Keratinocyte (primary cell): ENCODE measurements around the gene MZB1. TPM values are rescaled to one million over a fixed set of nuclear protein-coding genes. Genes with fewer than 3 reads are reported as not detected.
A peak's percentile ranks its signal among the peaks of the same experiment; 100 is the strongest.

ENCODE experiments used
- DNase-seq: peaks from one replicate; pipeline ENCODE4 v3.0.0-alpha.2; 2011; ENCODE audit warnings: low read depth, missing footprints, low spot score
- FAIRE-seq: peaks from 2 replicates; lab custom pipeline; 2011; peaks lifted over from hg19 to GRCh38; lab: Jason Lieb, UNC
- H2AFZ ChIP-seq: 2 replicates; pipeline ENCODE4 v1.6.0; 2012; ENCODE audit warnings: low read length, control low read depth, inconsistent platforms; ENCODE audit not compliant: control insufficient read depth
- H3K27ac ChIP-seq: 2 replicates; pipeline ENCODE4 v1.5.1; 2011; ENCODE audit warnings: low read length; ENCODE audit not compliant: control insufficient read depth, insufficient read depth
- H3K27me3 ChIP-seq: 3 replicates; pipeline ENCODE4 v1.6.0; 2011; ENCODE audit warnings: low read length; ENCODE audit not compliant: control insufficient read depth, insufficient read depth; ENCODE audit errors: extremely low read depth
- H3K36me3 ChIP-seq, 2 experiments: 2 replicates in 1 of 2; 3 replicates in 1 of 2; pipeline ENCODE4 v1.5.1; 2011; ENCODE audit warnings: low read length in 2 of 2, mild to moderate bottlenecking in 1 of 2; ENCODE audit not compliant: control insufficient read depth in 2 of 2, insufficient read depth in 2 of 2; ENCODE audit errors: extremely low read depth in 1 of 2
- H3K4me1 ChIP-seq: 3 replicates; pipeline ENCODE4 v1.5.1; 2011; ENCODE audit warnings: low read length; ENCODE audit not compliant: control insufficient read depth, insufficient read depth; ENCODE audit errors: extremely low read depth
- H3K4me2 ChIP-seq: 3 replicates; pipeline ENCODE4 v1.6.0; 2011; ENCODE audit warnings: low read depth, low read length; ENCODE audit not compliant: control insufficient read depth, insufficient read depth; ENCODE audit errors: extremely low read depth
- H3K4me3 ChIP-seq, 3 experiments: fragments of 200-600 bp in 1 of 3; sonication (generic) in 1 of 3; 2 replicates in 2 of 3; 3 replicates in 1 of 3; pipeline ENCODE4 v1.5.1; 2011 to 2016; ENCODE audit warnings: low read length in 3 of 3, mild to moderate bottlenecking in 3 of 3, control low read depth in 2 of 3, inconsistent platforms in 1 of 3, low read depth in 1 of 3, mixed read lengths in 1 of 3, mixed run types in 1 of 3, moderate library complexity in 1 of 3; ENCODE audit not compliant: control insufficient read depth in 2 of 3, insufficient read depth in 2 of 3; ENCODE audit errors: extremely low read depth in 1 of 3
- H3K79me2 ChIP-seq: 2 replicates; pipeline ENCODE4 v1.6.0; 2012; ENCODE audit warnings: low read length; ENCODE audit not compliant: control insufficient read depth, insufficient read depth
- H3K9ac ChIP-seq: 3 replicates; pipeline ENCODE4 v1.6.0; 2011; ENCODE audit warnings: low read length; ENCODE audit not compliant: control insufficient read depth, insufficient read depth; ENCODE audit errors: extremely low read depth
- H3K9me1 ChIP-seq: 3 replicates; pipeline ENCODE4 v1.6.0; 2011; ENCODE audit warnings: low read length; ENCODE audit not compliant: control insufficient read depth, insufficient read depth; ENCODE audit errors: extremely low read depth
- H3K9me3 ChIP-seq: 2 replicates; pipeline ENCODE4 v1.5.1; 2012; ENCODE audit warnings: low read depth, low read length; ENCODE audit not compliant: control insufficient read depth
- H4K20me1 ChIP-seq: 3 replicates; pipeline ENCODE4 v1.6.0; 2011; ENCODE audit warnings: low read length; ENCODE audit not compliant: control insufficient read depth, insufficient read depth; ENCODE audit errors: extremely low read depth
- CTCF ChIP-seq, 3 experiments: IDR thresholded peaks in 1 of 3; conservative IDR thresholded peaks in 1 of 3; optimal IDR thresholded peaks in 1 of 3; 2 replicates in 2 of 3; 3 replicates in 1 of 3; pipeline versions ENCODE3 to v1.5.1; 2011; ENCODE audit warnings: low read length in 3 of 3, mild to moderate bottlenecking in 3 of 3, moderate library complexity in 2 of 3, control low read depth in 1 of 3, inconsistent platforms in 1 of 3; ENCODE audit not compliant: insufficient read depth in 2 of 3; ENCODE audit errors: extremely low read depth in 1 of 3
- EZH2 ChIP-seq: IDR thresholded peaks from one replicate; pipeline ENCODE4 v1.6.1; 2012; ENCODE audit warnings: inconsistent platforms, mild to moderate bottlenecking, low read length, moderate library complexity
- dilution Hi-C: fragments of 300-500 bp; cut with MboI; formaldehyde crosslinking; loops from one replicate; pipeline ENCODE4 v1.7.0; 2020; ENCODE audit warnings: low sequenced_read_pairs; ENCODE audit not compliant: extremely low pct_ligation_motif_present
- polyA plus RNA-seq, 5 experiments: library from polyadenylated mRNA; depleted of rRNA in 3 of 5; stranded (reverse) in 3 of 5; stranded (forward) in 1 of 5; unstranded in 1 of 5; fragments of >200 nt; gene quantifications; 1 replicate in 1 of 5; 2 replicates in 3 of 5; 3 replicates in 1 of 5; pipeline versions ENCODE4 v1.2.1 to v1.2.3, GENCODE V29; 2011 to 2012; ENCODE audit warnings: missing spikeins in 2 of 5, low read depth in 1 of 5, low replicate concordance in 1 of 5

The MZB1 gene
- polyA plus RNA-seq, 1 donor (not counting 4 experiments of a cell fraction or from before 2014, with no cell fraction given): not detected

- dilution Hi-C loops: no loop called here
- DNase-seq: no peak
These were observed 4.4 kb downstream of the MZB1 start for GRCh38 chr5:139385061-139386049.

GRCh38 chr5:139384591-139385051 lies 5.1 kb downstream of the MZB1 start:
- FAIRE-seq (no peak), DNase-seq (no peak)
- H4K20me1 ChIP-seq: no peaks in the 10 kb centered on the region
- no peak overlapping the region for H3K27ac ChIP-seq
- peak overlapping the region; percentile 15 for H2AFZ ChIP-seq
- no peak for TF ChIP-seq CTCF (optimal IDR thresholded peaks at IDR 0.05 in 1 of 3, IDR thresholded peaks at IDR 0.05 in 1 of 3, conservative IDR thresholded peaks at IDR 0.05 in 1 of 3; ENCODE audit: extremely low read depth in 1 of 3, insufficient read depth in 2 of 3, low read length in 3 of 3)
- TF ChIP-seq EZH2: no peak
- dilution Hi-C loops: no loop called here
- H3K9me3 ChIP-seq: no peaks in the 10 kb centered on the region
- peak overlapping the region in 2 of 3 experiments; percentile 39 for H3K4me3 ChIP-seq
- H3K79me2 ChIP-seq: no peaks in the 10 kb centered on the region
- H3K36me3 ChIP-seq: no peaks in the 10 kb centered on the region
- no peak overlapping the region for H3K9ac ChIP-seq
- H3K27me3 ChIP-seq: no peaks in the 10 kb centered on the region
- no peaks in the 10 kb centered on the region for H3K9me1 ChIP-seq
- peak overlapping the region; percentile 76 for H3K4me2 ChIP-seq
- H3K4me1 ChIP-seq: peaks cover 24% of the 10 kb centered on the region

More at GRCh38 chr5:139385061-139386049, 4.4 kb downstream of the MZB1 start:
- H4K20me1 ChIP-seq: no peaks in the 10 kb centered on the region
- peak overlapping the region; percentile 76 for H3K4me2 ChIP-seq
- no peaks in the 10 kb centered on the region for H3K36me3 ChIP-seq
- no peaks in the 10 kb centered on the region for H3K9me1 ChIP-seq
- H3K27me3 ChIP-seq: no peaks in the 10 kb centered on the region
- peaks cover 24% of the 10 kb centered on the region for H3K4me1 ChIP-seq
- H3K9me3 ChIP-seq: no peaks in the 10 kb centered on the region
- peak overlapping the region in 2 of 3 experiments; percentile 39 for H3K4me3 ChIP-seq
- TF ChIP-seq CTCF (optimal IDR thresholded peaks at IDR 0.05 in 1 of 3, IDR thresholded peaks at IDR 0.05 in 1 of 3, conservative IDR thresholded peaks at IDR 0.05 in 1 of 3; ENCODE audit: extremely low read depth in 1 of 3, insufficient read depth in 2 of 3, low read length in 3 of 3) (peak in 1 of 3 experiments; percentile 23), EZH2 (no peak)
- peak overlapping the region; percentile 24 for H3K27ac ChIP-seq
- peak overlapping the region; percentile 14 for H2AFZ ChIP-seq
- H3K9ac ChIP-seq: peak overlapping the region; percentile 16
- H3K79me2 ChIP-seq: no peaks in the 10 kb centered on the region
- FAIRE-seq: peak; percentile 44
